Posterior cingulate gyrus (tissue), 11 donors: ENCODE measurements around the gene RBFOX2.
"Not testable (repeated sequence)": the region's sequence is repeated elsewhere in the genome, so short reads cannot be mapped to it uniquely, and the experiment has no call there.

Source experiments
- DNase-seq, 10 donors: peaks; one replicate each; pipeline versions ENCODE4 v3.0.0 to v3.0.0-alpha.2; 2020 to 2021; ENCODE audit warnings: mixed read lengths in 3 of 10
- intact Hi-C: fragments of 100-400 bp; cut with DNase I; formaldehyde crosslinking; loops from one replicate; pipeline ENCODE4 v1.15.1; 2023

RBFOX2 gene, protein sequence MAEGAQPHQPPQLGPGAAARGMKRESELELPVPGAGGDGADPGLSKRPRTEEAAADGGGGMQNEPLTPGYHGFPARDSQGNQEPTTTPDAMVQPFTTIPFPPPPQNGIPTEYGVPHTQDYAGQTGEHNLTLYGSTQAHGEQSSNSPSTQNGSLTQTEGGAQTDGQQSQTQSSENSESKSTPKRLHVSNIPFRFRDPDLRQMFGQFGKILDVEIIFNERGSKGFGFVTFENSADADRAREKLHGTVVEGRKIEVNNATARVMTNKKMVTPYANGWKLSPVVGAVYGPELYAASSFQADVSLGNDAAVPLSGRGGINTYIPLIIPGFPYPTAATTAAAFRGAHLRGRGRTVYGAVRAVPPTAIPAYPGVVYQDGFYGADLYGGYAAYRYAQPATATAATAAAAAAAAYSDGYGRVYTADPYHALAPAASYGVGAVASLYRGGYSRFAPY

GRCh38 chr22:36028646-36029405 is at the start of gene RBFOX2:
RBFOX2 (minus strand) TSS chr22:36028824; CDS start chr22:36028425, 399 bp downstream.
- DNase-seq, result peak; percentile 92 to 99 (median 94)
- intact Hi-C loops, result loop anchor here (5.0 to 10.0 kb wide), 3 partner anchors 54 to 96 kb away; no protein-coding TSS in a partner anchor

GRCh38 chr22:36077271-36077670 is 48.6 kb upstream of the RBFOX2 start:
- intact Hi-C loops, result no loop called here
- no peak for DNase-seq

DNA sequence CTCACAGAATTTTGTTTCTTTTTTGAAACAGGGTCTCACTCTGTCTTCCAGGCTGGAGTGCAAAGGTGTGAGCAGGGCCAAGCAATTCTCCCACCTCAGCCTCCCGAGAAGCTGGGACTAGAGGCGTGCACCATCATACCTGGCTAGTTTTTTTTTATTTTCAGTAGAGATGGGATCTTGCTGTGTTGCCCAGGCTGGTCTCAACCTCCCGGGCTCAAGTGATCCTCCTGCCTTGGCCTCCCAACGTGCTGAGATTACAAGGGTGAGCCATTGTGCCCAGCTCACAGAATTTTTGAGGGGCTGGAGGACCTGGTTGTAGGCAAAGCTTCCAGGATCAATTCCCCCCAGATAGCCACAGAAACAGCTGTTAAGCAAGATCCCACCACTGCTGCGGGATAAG is 47.1 kb upstream of the RBFOX2 start:
- no peak for DNase-seq
- intact Hi-C loops, result no loop called here

DNA sequence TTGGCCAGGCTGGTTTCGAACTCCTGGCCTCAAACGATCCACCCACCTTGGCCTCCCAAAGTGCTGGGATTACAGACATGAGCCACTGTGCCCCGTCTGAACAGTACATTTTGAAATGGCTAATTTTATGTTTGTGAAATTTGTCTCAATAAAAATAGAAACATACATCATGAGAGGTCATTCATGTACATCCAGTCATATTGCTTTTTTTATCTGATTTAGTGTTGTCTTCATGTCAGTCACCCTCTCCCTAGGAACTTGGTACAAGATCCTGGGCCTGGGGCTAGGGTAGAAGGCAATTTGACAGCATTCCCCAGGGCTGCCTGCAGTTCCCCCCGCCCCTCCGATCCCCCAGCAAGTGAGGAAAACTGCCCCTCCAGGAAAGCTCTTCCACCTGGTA is 46.6 kb upstream of the RBFOX2 start:
- DNase-seq, result no peak
- intact Hi-C loops, result no loop called here

DNA sequence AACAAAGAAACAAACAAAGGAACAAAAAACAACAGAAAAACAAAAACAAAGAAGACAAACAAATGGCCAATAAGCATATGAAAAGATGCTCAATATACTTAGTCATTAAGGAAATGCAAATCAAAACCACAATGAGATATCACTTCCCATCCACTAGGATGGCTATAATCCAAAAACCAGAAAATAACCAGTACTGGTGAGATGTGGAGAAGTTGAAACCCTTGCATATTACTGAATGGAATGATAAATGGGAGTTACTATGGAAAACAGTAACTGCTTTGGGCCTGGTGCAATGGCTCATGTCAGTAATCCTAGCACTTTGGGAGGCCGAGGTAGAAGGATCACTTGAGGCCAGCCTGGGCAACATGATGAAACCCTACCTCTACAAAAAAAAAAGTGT is 44.9 kb upstream of the RBFOX2 start:
- intact Hi-C loops, result no loop called here
- DNase-seq, result no peak

DNA sequence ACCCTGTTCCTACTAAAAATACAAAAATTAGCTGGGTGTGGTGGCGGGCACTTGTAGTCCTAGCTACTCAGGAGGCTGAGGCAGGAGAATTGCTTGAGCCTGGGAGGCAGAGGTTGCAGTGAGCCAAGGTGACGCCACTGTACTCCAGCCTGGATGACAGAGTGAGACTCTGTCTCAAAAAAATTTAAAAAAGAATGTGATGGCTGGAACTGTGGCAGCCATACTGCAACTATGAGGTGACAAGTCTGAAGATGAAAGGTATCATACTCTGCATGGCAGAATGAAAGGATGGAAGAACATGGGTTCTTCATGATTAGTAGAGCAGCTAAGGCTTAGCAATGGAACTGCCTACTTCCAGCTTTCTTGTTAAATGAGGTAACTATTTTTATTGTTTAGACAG is 42.0 kb upstream of the RBFOX2 start:
- intact Hi-C loops, result not testable (repeated sequence)

GRCh38 chr22:36069368-36069767 is 40.7 kb upstream of the RBFOX2 start:
- DNase-seq, result no peak
- intact Hi-C loops, result no loop called here

More for the DNA sequence above, 42.0 kb upstream of the RBFOX2 start:
- not testable (repeated sequence) for DNase-seq

DNA sequence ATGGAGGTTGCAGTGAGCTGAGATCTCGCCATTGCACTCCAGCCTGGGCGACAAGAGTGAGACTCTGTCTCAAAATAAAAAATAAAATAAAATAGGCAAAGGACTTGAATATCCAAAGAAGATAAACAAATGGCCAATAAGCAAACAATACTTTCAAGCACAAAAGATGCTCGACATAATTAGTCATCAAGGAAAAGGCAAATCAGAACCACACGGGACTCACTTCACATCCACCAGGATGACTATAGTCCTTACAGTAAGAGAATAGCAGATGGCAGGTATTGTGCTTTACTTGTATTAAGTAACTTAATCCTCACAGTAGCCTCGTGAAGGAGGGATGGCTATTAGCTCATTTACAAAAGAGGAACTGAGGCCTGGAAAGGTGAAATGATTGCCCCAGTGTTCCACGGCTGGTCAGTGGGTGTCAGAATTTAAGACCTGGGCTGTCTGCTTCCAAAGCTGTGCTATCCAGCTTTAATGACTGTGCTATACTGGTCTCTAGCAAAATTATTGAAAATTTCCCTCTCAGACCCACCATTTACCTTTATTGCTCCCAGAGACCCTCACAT is 40.2 kb upstream of the RBFOX2 start:
- no peak for DNase-seq
- intact Hi-C loops, result no loop called here

- intact Hi-C loops, result loop anchor here (2.0 kb wide), 1 partner anchor 136 kb away; no protein-coding TSS in a partner anchor
Measured at GRCh38 chr22:36067235-36067558, 38.6 kb upstream of the RBFOX2 start.

GRCh38 chr22:36065775-36066544 is 37.3 kb upstream of the RBFOX2 start:
- peak; percentile 77 to 97 (median 85) for DNase-seq
- intact Hi-C loops, result loop anchor here (2.0 kb wide), 2 partner anchors 39 to 135 kb away; no protein-coding TSS in a partner anchor

More at GRCh38 chr22:36067235-36067558, 38.6 kb upstream of the RBFOX2 start:
- no peak for DNase-seq

DNA sequence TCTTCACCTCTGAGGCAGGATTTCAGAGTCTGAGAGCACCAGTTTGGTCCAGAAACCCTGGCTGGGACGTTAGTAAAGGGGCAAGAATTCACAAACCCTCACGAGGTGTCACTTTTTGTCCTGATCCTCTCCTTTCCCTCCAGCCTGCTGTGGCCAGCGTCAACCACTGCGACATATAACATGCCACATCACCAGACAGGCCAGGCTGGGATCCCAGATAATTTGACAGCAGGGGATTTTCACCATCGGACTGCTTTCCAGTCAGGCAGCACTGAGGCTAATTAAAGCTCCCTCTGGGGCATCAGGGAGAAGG is 36.8 kb upstream of the RBFOX2 start:
- no peak for DNase-seq
- intact Hi-C loops, result loop anchor here (2.0 kb wide), 1 partner anchor 39 kb away; no protein-coding TSS in a partner anchor

DNA sequence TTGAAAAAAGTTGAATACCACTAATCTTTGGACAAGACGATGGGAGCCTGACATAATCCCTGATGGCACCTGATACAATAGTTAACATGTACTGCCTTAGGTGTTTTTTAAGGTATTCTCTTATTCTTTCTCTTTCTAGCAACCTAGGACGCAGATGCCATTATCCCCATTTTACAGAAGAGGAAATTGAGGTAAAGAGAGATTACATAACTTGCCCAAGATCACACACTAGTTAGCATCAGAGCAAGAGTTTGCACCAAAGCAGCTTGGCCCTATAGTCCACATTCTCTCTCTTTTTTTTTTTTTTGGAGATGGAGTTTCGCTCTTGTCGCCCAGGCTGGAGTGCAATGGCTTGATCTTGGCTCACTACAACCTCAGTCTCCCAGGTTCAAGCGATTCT is 35.7 kb upstream of the RBFOX2 start:
- intact Hi-C loops, result loop anchor here (2.0 kb wide), 1 partner anchor 38 kb away; no protein-coding TSS in a partner anchor
- DNase-seq, result no peak

DNA sequence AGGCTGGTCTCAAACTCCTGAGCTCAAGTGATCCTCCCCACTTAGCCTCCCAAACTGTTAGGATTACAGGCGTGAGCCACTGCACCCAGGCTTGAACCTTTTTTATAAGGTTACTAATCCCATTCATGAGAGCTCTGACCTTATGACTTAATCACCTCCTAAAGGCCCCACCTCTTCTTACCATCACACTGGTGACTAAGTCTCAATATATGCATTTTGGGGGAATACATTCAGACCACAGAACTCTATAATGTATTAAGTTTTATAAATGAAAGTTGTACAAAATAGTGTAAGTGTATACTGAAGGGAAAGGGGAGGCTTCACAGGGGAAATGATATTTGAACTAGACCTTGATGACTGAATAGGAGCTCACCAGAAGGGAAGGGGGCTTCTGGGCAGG is 28.4 kb upstream of the RBFOX2 start:
- intact Hi-C loops, result no loop called here
- no peak for DNase-seq

GRCh38 chr22:36055376-36056295 is 27.0 kb upstream of the RBFOX2 start:
- no peak for DNase-seq
- intact Hi-C loops, result no loop called here

- DNase-seq, intact Hi-C loops: not testable (repeated sequence)
Measured at GRCh38 chr22:36054446-36054845, 25.8 kb upstream of the RBFOX2 start.

DNA sequence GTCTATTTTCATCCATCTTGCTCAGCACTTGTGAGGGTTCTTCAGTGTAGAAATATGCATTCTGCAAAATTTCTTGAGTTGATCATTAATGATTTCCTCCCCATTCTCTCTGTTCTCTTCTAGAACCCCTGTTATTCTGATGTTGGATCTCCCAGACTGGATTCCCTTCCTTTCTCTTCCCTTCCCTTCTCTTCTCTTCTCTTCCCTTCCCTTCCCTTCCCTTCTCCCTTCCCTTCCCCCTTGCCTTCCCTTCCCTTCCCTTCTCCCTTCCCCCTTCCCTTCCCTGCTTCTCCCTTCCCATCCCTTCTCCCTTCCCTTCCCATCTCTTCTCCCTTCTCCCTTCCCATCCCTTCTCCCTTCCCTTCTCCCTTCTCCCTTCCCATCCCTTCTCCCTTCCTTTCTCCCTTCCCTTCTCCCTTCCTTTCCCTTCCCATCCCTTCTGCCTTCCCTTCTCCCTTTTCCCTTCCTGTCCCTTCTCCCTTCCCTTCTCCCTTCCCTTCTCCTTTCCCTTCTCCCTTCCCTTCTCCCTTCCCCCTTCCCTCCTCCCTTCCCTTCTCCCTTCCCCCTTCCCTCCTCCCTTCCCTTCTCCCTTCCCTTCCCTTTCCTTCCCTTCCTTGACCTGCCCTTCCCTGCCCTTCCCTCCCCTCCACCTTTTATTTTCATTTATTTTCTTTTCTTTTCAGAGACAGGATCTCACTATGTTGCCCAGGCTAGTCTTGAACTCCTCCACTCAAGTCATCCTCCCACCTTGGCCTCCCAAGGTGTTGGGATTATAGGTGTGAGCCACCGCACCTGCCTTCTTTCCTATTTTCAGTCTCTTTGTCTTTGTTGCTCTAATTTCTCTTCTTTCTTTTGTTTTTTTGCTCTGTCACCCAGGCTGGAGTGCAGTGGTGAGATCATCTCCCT is 24.9 kb upstream of the RBFOX2 start:
- no peak for DNase-seq

GRCh38 chr22:36052505-36052941 is 23.9 kb upstream of the RBFOX2 start:
- intact Hi-C loops, result no loop called here
- no peak for DNase-seq

More for the DNA sequence above, 24.9 kb upstream of the RBFOX2 start:
- intact Hi-C loops, result no loop called here

DNA sequence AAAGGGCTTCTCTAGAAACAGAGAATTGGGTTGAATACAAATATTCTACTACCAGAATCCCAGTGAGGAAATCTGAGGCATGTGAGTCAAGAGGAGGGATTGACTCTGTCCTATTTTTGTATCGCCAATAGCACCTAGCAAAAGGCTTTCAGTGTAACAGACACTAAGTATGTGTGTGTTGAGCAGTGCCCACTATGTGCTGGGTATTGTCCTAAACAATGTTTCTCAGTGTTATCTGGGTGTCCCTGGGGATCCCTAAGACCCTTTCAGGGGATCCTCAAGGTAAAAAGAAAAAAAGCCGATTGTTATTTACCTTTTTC is 21.0 kb upstream of the RBFOX2 start:
- intact Hi-C loops, result no loop called here
- DNase-seq, result no peak
